Esophagus muscularis mucosa (tissue), 4 donors: Measurements from ENCODE around the gene SHD. TPM values are rescaled to one million over a fixed set of nuclear protein-coding genes. Genes with fewer than 3 reads are reported as not detected.

Experiments
- DNase-seq: peaks from one replicate; pipeline ENCODE4 v3.0.0-alpha.2; 2017; ENCODE audit errors: extremely low spot score
- H3K27ac ChIP-seq, 4 donors: fragments of 200-600 bp; sonication (generic); replicated peaks in 1 of 4; 1 replicate in 3 of 4; 2 replicates in 1 of 4; pipeline ENCODE4 v1.5.1; 2016 to 2019; ENCODE audit warnings: mild to moderate bottlenecking in 1 of 4
- H3K27me3 ChIP-seq, 4 donors: fragments of 200-600 bp; sonication (generic); one replicate each; pipeline versions ENCODE4 v1.5.1 to v1.6.0; 2016 to 2019
- H3K36me3 ChIP-seq, 4 donors: fragments of 200-600 bp; sonication (generic); one replicate each; pipeline ENCODE4 v1.5.1; 2016 to 2019
- H3K4me1 ChIP-seq, 4 donors: fragments of 200-600 bp; sonication (generic); one replicate each; pipeline ENCODE4 v1.5.1; 2016 to 2019
- H3K4me3 ChIP-seq, 4 donors: fragments of 200-600 bp; sonication (generic); 1 replicate in 2 of 4; 2 replicates in 2 of 4; pipeline ENCODE4 v1.5.1; 2016 to 2019; ENCODE audit warnings: mild to moderate bottlenecking in 4 of 4, moderate library complexity in 1 of 4
- H3K9me3 ChIP-seq, 4 donors: fragments of 200-600 bp; sonication (generic); 1 replicate in 3 of 4; 2 replicates in 1 of 4; pipeline ENCODE4 v1.5.1; 2016 to 2019
- CTCF ChIP-seq, 3 experiments: fragments of 200-600 bp in 2 of 3; fragments of 450-650 bp in 1 of 3; sonication (generic) in 2 of 3; IDR thresholded peaks; one replicate each; pipeline ENCODE4 v1.5.1; 2017 to 2019; ENCODE audit warnings: antibody characterized with exemption in 3 of 3, mild to moderate bottlenecking in 2 of 3, moderate library complexity in 1 of 3
- EP300 ChIP-seq: sonication (generic); formaldehyde crosslinking; IDR thresholded peaks from one replicate; pipeline ENCODE4 v1.6.1; 2017; ENCODE audit warnings: antibody characterized with exemption
- POLR2A ChIP-seq: fragments of 450-650 bp; IDR thresholded peaks from one replicate; pipeline ENCODE4 v1.6.1; 2017; ENCODE audit warnings: antibody characterized with exemption, moderate library complexity, mild to moderate bottlenecking, low read depth
- POLR2AphosphoS5 ChIP-seq, 2 donors: sonication (generic); formaldehyde crosslinking; IDR thresholded peaks; one replicate each; pipeline ENCODE4 v1.6.1; 2017; ENCODE audit warnings: antibody characterized with exemption in 2 of 2
- WGBS: methylation state at CpG from one replicate; pipeline ENCODE4 v1.1.5; 2018; 5-methylcytosine and 5-hydroxymethylcytosine counted together
- intact Hi-C: fragments of 100-400 bp; cut with DNase I; formaldehyde crosslinking; loops from one replicate; pipeline ENCODE4 v1.15.1; 2023
- total RNA-seq, 4 donors: library from RNA; depleted of rRNA; stranded (reverse); fragments of >200 nt; gene quantifications; one replicate each; pipeline versions ENCODE4 v1.1.0 to v1.2.1, GENCODE V29; 2016

SHD gene
- total RNA-seq, 4 donors from 2014 or later = not detected

GRCh38 chr19:4304538-4305256 is 25.6 kb downstream of the SHD start, which contains the start of gene FSD1:
TSS of gene FSD1 (plus strand) at chr19:4304598. CDS start at chr19:4304747, 149 bp downstream.
- 2% methylated on average over 7 of the region's 63 CpGs for WGBS
- intact Hi-C loops = no loop called here
- peak within 1 kb of the TSS; percentile 22 to 52 (median 30) for H3K4me3 ChIP-seq
- H3K27me3 ChIP-seq = peaks cover 0 to 56% (median 19%) of the 10 kb centered on the region in 4 donors
- H3K4me1 ChIP-seq = peaks cover 0 to 8% (median 7%) of the 10 kb centered on the region in 4 donors
- no peak for DNase-seq
- TF ChIP-seq POLR2A (no peak), POLR2AphosphoS5 (IDR thresholded peaks at IDR 0.05) (no peak), EP300 (no peak), CTCF (IDR thresholded peaks at IDR 0.05) (no peak)
- no peak within 1 kb of the TSS for H3K27ac ChIP-seq
- no peaks in the 10 kb centered on the region for H3K36me3 ChIP-seq
- H3K9me3 ChIP-seq = no peaks in the 10 kb centered on the region

GRCh38 chr19:4305257-4305612 is 26.2 kb downstream of the SHD start:
- H3K4me3 ChIP-seq = no peak overlapping the region
- no peak overlapping the region for H3K27ac ChIP-seq
- TF ChIP-seq EP300 (no peak), POLR2A (no peak), CTCF (IDR thresholded peaks at IDR 0.05) (no peak), POLR2AphosphoS5 (IDR thresholded peaks at IDR 0.05) (no peak)
- peaks cover 0 to 52% (median 19%) of the 10 kb centered on the region in 4 donors for H3K27me3 ChIP-seq
- no peaks in the 10 kb centered on the region for H3K9me3 ChIP-seq
- intact Hi-C loops = no loop called here
- DNase-seq = no peak
- H3K36me3 ChIP-seq = no peaks in the 10 kb centered on the region
- H3K4me1 ChIP-seq = peaks cover 0 to 8% (median 7%) of the 10 kb centered on the region in 4 donors
- 84% methylated on average over 4 of the region's 7 CpGs for WGBS

- WGBS = 81% methylated on average over 16 of the region's 16 CpGs
- peaks cover 0 to 50% (median 19%) of the 10 kb centered on the region in 4 donors for H3K27me3 ChIP-seq
- H3K36me3 ChIP-seq = no peaks in the 10 kb centered on the region
- H3K4me1 ChIP-seq = peaks cover 0 to 8% (median 7%) of the 10 kb centered on the region in 4 donors
- H3K9me3 ChIP-seq = no peaks in the 10 kb centered on the region
- no peak overlapping the region for H3K4me3 ChIP-seq
- DNase-seq = no peak
- intact Hi-C loops = no loop called here
- TF ChIP-seq EP300 (no peak), CTCF (IDR thresholded peaks at IDR 0.05) (no peak), POLR2AphosphoS5 (IDR thresholded peaks at IDR 0.05) (no peak), POLR2A (no peak)
- H3K27ac ChIP-seq = no peak overlapping the region
Measured at GRCh38 chr19:4305659-4306058, 26.6 kb downstream of the SHD start.

- no peak overlapping the region for H3K4me3 ChIP-seq
- TF ChIP-seq POLR2A (no peak), EP300 (no peak), POLR2AphosphoS5 (IDR thresholded peaks at IDR 0.05) (no peak), CTCF (IDR thresholded peaks at IDR 0.05) (no peak)
- intact Hi-C loops = no loop called here
- WGBS = 95% methylated on average over 11 of the region's 22 CpGs
- no peak overlapping the region for H3K27ac ChIP-seq
- H3K4me1 ChIP-seq = peaks cover 0 to 4% (median 0%) of the 10 kb centered on the region in 4 donors
- H3K9me3 ChIP-seq = no peaks in the 10 kb centered on the region
- peaks cover 0 to 15% (median under 1%) of the 10 kb centered on the region in 4 donors for H3K27me3 ChIP-seq
- DNase-seq = no peak
- H3K36me3 ChIP-seq = no peaks in the 10 kb centered on the region
Measured at GRCh38 chr19:4310247-4311121, 31.4 kb downstream of the SHD start.
